B cell (primary cell): ENCODE measurements around the gene ATP6V0E2. TPM values are rescaled to one million over a fixed set of nuclear protein-coding genes. Genes with fewer than 3 reads are reported as not detected.
"Not testable (repeated sequence)": the region's sequence is repeated elsewhere in the genome, so short reads cannot be mapped to it uniquely, and the experiment has no call there.

Experiments used
- ATAC-seq: fragments of 200-7000 bp; cut with Tn5 transposase; one replicate; pipeline ENCODE4 v1.10.0; 2021; ENCODE audit warnings: low read depth, mild to moderate bottlenecking, moderate number of reproducible peaks, moderate library complexity
- CTCF ChIA-PET: fragments of 350-600 bp; sonication (Branson Sonifier 250); formaldehyde crosslinking; loops from one replicate; lab custom pipeline; 2021; ENCODE audit warnings: antibody characterized with exemption, inconsistent platforms; lab: Charles Lee
- POLR2A ChIA-PET: fragments of 350-600 bp; sonication (Branson Sonifier 250); formaldehyde crosslinking; loops from one replicate; lab custom pipeline; 2021; ENCODE audit warnings: antibody characterized with exemption; lab: Charles Lee
- DNase-seq: peaks from one replicate; pipeline ENCODE4 v3.0.0; 2013
- H2AFZ ChIP-seq: 2 replicates; pipeline ENCODE4 v1.6.1; 2012; ENCODE audit warnings: mild to moderate bottlenecking, low read depth, low read length; ENCODE audit not compliant: insufficient read depth, poor library complexity, severe bottlenecking
- H3K27ac ChIP-seq, 2 donors: 1 replicate in 1 of 2; 2 replicates in 1 of 2; pipeline ENCODE4 v1.5.1; 2012 to 2013; ENCODE audit warnings: low read length in 2 of 2, mild to moderate bottlenecking in 2 of 2, moderate library complexity in 1 of 2
- H3K27me3 ChIP-seq, 4 experiments: fragments of 200-600 bp in 1 of 4; sonication (generic) in 1 of 4; replicated peaks in 1 of 4; 1 replicate in 2 of 4; 2 replicates in 2 of 4; pipeline versions ENCODE4 v1.6.1 to v1.7.0; 2013 to 2016; ENCODE audit warnings: low read length in 3 of 4, mild to moderate bottlenecking in 2 of 4, mixed read lengths in 1 of 4, moderate library complexity in 1 of 4; ENCODE audit not compliant: insufficient read depth in 4 of 4, control insufficient read depth in 3 of 4; ENCODE audit errors: control extremely low read depth in 1 of 4
- H3K36me3 ChIP-seq, 2 experiments: replicated peaks in 1 of 2; 1 replicate in 1 of 2; 2 replicates in 1 of 2; pipeline versions ENCODE4 v1.6.1 to v1.7.1; 2013; ENCODE audit warnings: low read length in 1 of 2; ENCODE audit not compliant: insufficient read depth in 2 of 2, control insufficient read depth in 1 of 2; ENCODE audit errors: control extremely low read depth in 1 of 2, extremely low read depth in 1 of 2
- H3K4me1 ChIP-seq, 2 donors: fragments of 200-600 bp in 1 of 2; sonication (generic) in 1 of 2; 1 replicate in 1 of 2; 2 replicates in 1 of 2; pipeline versions ENCODE4 v1.5.1 to v1.6.1; 2013 to 2017; ENCODE audit warnings: low read length in 2 of 2; ENCODE audit not compliant: control insufficient read depth in 2 of 2, insufficient read depth in 2 of 2
- H3K4me2 ChIP-seq: replicated peaks from 2 replicates; pipeline ENCODE3; 2012; ENCODE audit warnings: mild to moderate bottlenecking, low read depth, low read length; ENCODE audit not compliant: poor library complexity, severe bottlenecking
- H3K4me3 ChIP-seq, 5 experiments: fragments of 200-600 bp in 1 of 5; sonication (generic) in 1 of 5; 1 replicate in 3 of 5; 2 replicates in 2 of 5; pipeline versions ENCODE4 v1.5.1 to v1.7.0; 2011 to 2016; ENCODE audit warnings: low read length in 4 of 5, mild to moderate bottlenecking in 4 of 5, low read depth in 2 of 5, control low read depth in 1 of 5, moderate library complexity in 1 of 5; ENCODE audit not compliant: insufficient read depth in 1 of 5; ENCODE audit errors: control extremely low read depth in 1 of 5, extremely low read depth in 1 of 5
- H3K79me2 ChIP-seq: fragments of 200-600 bp; sonication (generic); one replicate; pipeline ENCODE4 v1.6.0; 2016; ENCODE audit warnings: low read length; ENCODE audit not compliant: control insufficient read depth, insufficient read depth
- H3K9ac ChIP-seq: fragments of 200-600 bp; sonication (generic); 2 replicates; pipeline ENCODE4 v1.6.1; 2017; ENCODE audit warnings: mild to moderate bottlenecking, low read length, moderate library complexity
- H3K9me3 ChIP-seq, 3 donors: one replicate each; pipeline versions ENCODE4 v1.6.1 to v1.7.1; 2013; ENCODE audit warnings: low read length in 2 of 3; ENCODE audit not compliant: control insufficient read depth in 2 of 3, insufficient read depth in 1 of 3; ENCODE audit errors: control extremely low read depth in 1 of 3
- H4K20me1 ChIP-seq: 2 replicates; pipeline ENCODE4 v1.6.0; 2012; ENCODE audit warnings: mild to moderate bottlenecking, low read length; ENCODE audit not compliant: insufficient read depth, control insufficient read depth, poor library complexity, severe bottlenecking
- H3K27ac Mint-ChIP-seq: one replicate; pipeline ENCODE4 v1.8.0; 2021; ENCODE audit warnings: mixed read lengths
- H3K27me3 Mint-ChIP-seq: one replicate; pipeline ENCODE4 v1.8.0; 2021; ENCODE audit warnings: mixed read lengths
- H3K4me1 Mint-ChIP-seq: one replicate; pipeline ENCODE4 v1.8.0; 2021; ENCODE audit warnings: mixed read lengths
- H3K4me3 Mint-ChIP-seq: one replicate; pipeline ENCODE4 v1.8.0; 2021; ENCODE audit warnings: mixed read lengths
- H3K9me3 Mint-ChIP-seq: one replicate; pipeline ENCODE4 v1.8.0; 2022; ENCODE audit warnings: mixed read lengths; ENCODE audit not compliant: insufficient read depth
- WGBS: methylation state at CpG from one replicate; pipeline ENCODE4 v1.1.5; 2013; ENCODE audit warnings: missing lambda C conversion rate; ENCODE audit not compliant: insufficient coverage; 5-methylcytosine and 5-hydroxymethylcytosine counted together
- intact Hi-C: fragments of 100-400 bp; cut with micrococcal nuclease; formaldehyde crosslinking; loops from one replicate; pipeline ENCODE4 v1.10.0; 2022
- polyA plus RNA-seq: library from polyadenylated mRNA; depleted of rRNA; stranded (reverse); fragments of >200 nt; gene quantifications from 2 replicates; pipeline ENCODE4 v1.2.3, GENCODE V29; 2012
- small RNA-seq: library from RNA; depleted of rRNA; stranded (forward); fragments of <200 nt; gene quantifications from one replicate; pipeline ENCODE3, GENCODE V24; 2012; ENCODE audit warnings: low replicate concordance, low read depth; ENCODE audit not compliant: insufficient read length
- total RNA-seq, 2 donors: library from RNA; stranded (reverse); fragments of 120-200 nt in 1 of 2; gene quantifications; 1 replicate in 1 of 2; 2 replicates in 1 of 2; pipeline versions ENCODE4 v1.2.3 to v1.2.4, GENCODE V29; 2013 to 2022

ATP6V0E2 gene
- total and polyA plus RNA-seq, 2 donors (not counting 1 experiment from before 2014, with no cell fraction given): 13.5 to 49.6 TPM

DNA sequence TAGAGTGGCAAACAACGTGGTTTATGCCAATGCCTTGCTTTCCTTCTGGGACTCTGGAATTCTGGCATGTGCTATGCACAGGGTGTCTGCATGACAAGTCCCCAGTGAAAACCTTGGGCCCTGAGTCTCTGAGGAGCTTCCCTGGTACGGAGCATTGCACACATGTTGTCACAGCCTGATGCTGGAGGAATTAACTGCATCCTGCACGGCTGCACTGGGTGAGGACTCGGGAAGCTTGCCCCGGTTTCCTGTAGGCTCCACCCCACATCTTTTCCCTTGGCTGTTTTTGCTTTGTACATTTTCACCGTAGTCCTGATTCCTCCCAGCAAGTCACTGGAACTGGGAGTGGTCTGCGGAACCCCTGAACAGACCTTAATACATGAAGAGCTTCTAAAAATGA lies 52.6 kb downstream of the ATP6V0E2 start:
- H3K9ac ChIP-seq, H3K27me3 Mint-ChIP-seq, DNase-seq, H3K79me2 ChIP-seq, H3K27ac ChIP-seq, H3K4me3 ChIP-seq, H3K9me3 ChIP-seq, H3K4me1 ChIP-seq, intact Hi-C loops, ATAC-seq, H3K9me3 Mint-ChIP-seq, H3K27ac Mint-ChIP-seq, H3K4me3 Mint-ChIP-seq, H3K36me3 ChIP-seq, H3K4me2 ChIP-seq, POLR2A ChIA-PET, H4K20me1 ChIP-seq, H2AFZ ChIP-seq, H3K27me3 ChIP-seq, CTCF ChIA-PET, H3K4me1 Mint-ChIP-seq: not testable (repeated sequence)
- WGBS: 83% methylated on average over 4 of the region's 7 CpGs

Small RNA genes lying within 50 kb of the gene (small RNA-seq; reads per million reads assigned to genes)
- gene AC093458.1: not detected

Other genes starting within 250 kb of the ATP6V0E2 start
- gene ZNF467, start 100.4 kb upstream of the ATP6V0E2 start, total RNA-seq: 0.32 and 0.39 TPM in 2 replicates
- 1.1 and 1.2 TPM in 2 replicates for gene ZNF467, start 100.4 kb upstream of the ATP6V0E2 start, polyA plus RNA-seq
- gene ZNF862, start 35.6 kb upstream of the ATP6V0E2 start, total RNA-seq: 24.3 and 33.0 TPM in 2 replicates
- 24.1 and 24.2 TPM in 2 replicates for gene ZNF862, start 35.6 kb upstream of the ATP6V0E2 start, polyA plus RNA-seq